Measurements from ENCODE around the gene SMO. TPM values are rescaled to one million over a fixed set of nuclear protein-coding genes. Genes with fewer than 3 reads are reported as not detected.
"Not testable (repeated sequence)": the region's sequence is repeated elsewhere in the genome, so short reads cannot be mapped to it uniquely, and the experiment has no call there.

SMO gene
- total and polyA plus RNA-seq, 2 donors (not counting 1 experiment from before 2014, with no cell fraction given) = 4.5 to 12.6 TPM

- Histone ChIP-seq H3K9ac (ENCODE audit: insufficient read depth, low read length) (no peak overlapping the region), H3K4me3 (replicated peaks in 1 of 4; ENCODE audit: control extremely low read depth in 1 of 4, insufficient read depth in 1 of 4, low read depth in 3 of 4, low read length in 4 of 4) (no peak overlapping the region), H3K36me3 (ENCODE audit: control insufficient read depth, insufficient read depth, low read length) (no peaks in the 10 kb centered on the region), H2AFZ (ENCODE audit: low read length) (no peak overlapping the region), H3K4me1 (ENCODE audit: control insufficient read depth, extremely low read depth, insufficient read depth, low read length) (no peaks in the 10 kb centered on the region), H3K4me2 (ENCODE audit: extremely low read depth, insufficient read depth, low read length) (no peak overlapping the region), H3K27ac (ENCODE audit: insufficient read depth, low read length) (no peak overlapping the region), H3K79me2 (ENCODE audit: control insufficient read depth, insufficient read depth, low read length) (no peaks in the 10 kb centered on the region), H4K20me1 (ENCODE audit: control insufficient read depth, extremely low read depth, insufficient read depth, low read length) (no peaks in the 10 kb centered on the region), H3K9me3 (ENCODE audit: control insufficient read depth, insufficient read depth, low read depth, low read length) (no peaks in the 10 kb centered on the region), H3K27me3 (ENCODE audit: control insufficient read depth, insufficient read depth, low read length) (no peaks in the 10 kb centered on the region)
- TF ChIP-seq EZH2 (IDR thresholded peaks at IDR 0.05; ENCODE audit: low read length, missing control alignments) (no peak), CTCF (conservative IDR thresholded peaks at IDR 0.05 in 1 of 2, IDR thresholded peaks at IDR 0.05 in 1 of 2; ENCODE audit: low read depth in 1 of 2, low read length in 2 of 2) (no peak)
- DNase-seq (ENCODE audit: low read depth in 2 of 2) = no peak
Observed at GRCh38 chr7:129213828-129214227, 25.4 kb downstream of the SMO start.

- H4K20me1 ChIP-seq (ENCODE audit: control insufficient read depth, extremely low read depth, insufficient read depth, low read length); H3K9me3 ChIP-seq (ENCODE audit: control insufficient read depth, insufficient read depth, low read depth, low read length); DNase-seq (ENCODE audit: low read depth in 2 of 2); H2AFZ ChIP-seq (ENCODE audit: low read length); H3K27me3 ChIP-seq (ENCODE audit: control insufficient read depth, insufficient read depth, low read length); H3K4me2 ChIP-seq (ENCODE audit: extremely low read depth, insufficient read depth, low read length); H3K36me3 ChIP-seq (ENCODE audit: control insufficient read depth, insufficient read depth, low read length); H3K4me3 ChIP-seq (replicated peaks in 1 of 4; ENCODE audit: control extremely low read depth in 1 of 4, insufficient read depth in 1 of 4, low read depth in 3 of 4, low read length in 4 of 4); H3K9ac ChIP-seq (ENCODE audit: insufficient read depth, low read length); H3K4me1 ChIP-seq (ENCODE audit: control insufficient read depth, extremely low read depth, insufficient read depth, low read length); H3K27ac ChIP-seq (ENCODE audit: insufficient read depth, low read length); H3K79me2 ChIP-seq (ENCODE audit: control insufficient read depth, insufficient read depth, low read length): not testable (repeated sequence)
Observed at GRCh38 chr7:129215691-129216090, 27.3 kb downstream of the SMO start.

GRCh38 chr7:129216101-129216715, 27.8 kb downstream of the SMO start:
- not testable (repeated sequence) for H3K36me3 ChIP-seq (ENCODE audit: control insufficient read depth, insufficient read depth, low read length); H3K27me3 ChIP-seq (ENCODE audit: control insufficient read depth, insufficient read depth, low read length); H4K20me1 ChIP-seq (ENCODE audit: control insufficient read depth, extremely low read depth, insufficient read depth, low read length); H3K4me1 ChIP-seq (ENCODE audit: control insufficient read depth, extremely low read depth, insufficient read depth, low read length); H3K79me2 ChIP-seq (ENCODE audit: control insufficient read depth, insufficient read depth, low read length); DNase-seq (ENCODE audit: low read depth in 2 of 2); H2AFZ ChIP-seq (ENCODE audit: low read length); H3K4me3 ChIP-seq (replicated peaks in 1 of 4; ENCODE audit: control extremely low read depth in 1 of 4, insufficient read depth in 1 of 4, low read depth in 3 of 4, low read length in 4 of 4); H3K4me2 ChIP-seq (ENCODE audit: extremely low read depth, insufficient read depth, low read length); H3K9ac ChIP-seq (ENCODE audit: insufficient read depth, low read length); H3K9me3 ChIP-seq (ENCODE audit: control insufficient read depth, insufficient read depth, low read depth, low read length); H3K27ac ChIP-seq (ENCODE audit: insufficient read depth, low read length)

- not testable (repeated sequence) for H3K36me3 ChIP-seq (ENCODE audit: control insufficient read depth, insufficient read depth, low read length); H3K9ac ChIP-seq (ENCODE audit: insufficient read depth, low read length); H3K4me3 ChIP-seq (replicated peaks in 1 of 4; ENCODE audit: control extremely low read depth in 1 of 4, insufficient read depth in 1 of 4, low read depth in 3 of 4, low read length in 4 of 4); H2AFZ ChIP-seq (ENCODE audit: low read length); H3K79me2 ChIP-seq (ENCODE audit: control insufficient read depth, insufficient read depth, low read length); DNase-seq (ENCODE audit: low read depth in 2 of 2); H3K27me3 ChIP-seq (ENCODE audit: control insufficient read depth, insufficient read depth, low read length); H4K20me1 ChIP-seq (ENCODE audit: control insufficient read depth, extremely low read depth, insufficient read depth, low read length); H3K9me3 ChIP-seq (ENCODE audit: control insufficient read depth, insufficient read depth, low read depth, low read length); H3K27ac ChIP-seq (ENCODE audit: insufficient read depth, low read length); H3K4me2 ChIP-seq (ENCODE audit: extremely low read depth, insufficient read depth, low read length); H3K4me1 ChIP-seq (ENCODE audit: control insufficient read depth, extremely low read depth, insufficient read depth, low read length)
Observed at GRCh38 chr7:129216821-129217416, 28.5 kb downstream of the SMO start.

Measured in fibroblast of lung (primary cell).